Fibroblast of skin of left biceps (primary cell): ENCODE measurements around the gene UBAP2.

Source experiments
- DNase-seq, 2 experiments: peaks; one replicate each; pipeline ENCODE4 v3.0.0-alpha.2; 2013; ENCODE audit warnings: low read depth in 2 of 2

UBAP2 gene

DNA sequence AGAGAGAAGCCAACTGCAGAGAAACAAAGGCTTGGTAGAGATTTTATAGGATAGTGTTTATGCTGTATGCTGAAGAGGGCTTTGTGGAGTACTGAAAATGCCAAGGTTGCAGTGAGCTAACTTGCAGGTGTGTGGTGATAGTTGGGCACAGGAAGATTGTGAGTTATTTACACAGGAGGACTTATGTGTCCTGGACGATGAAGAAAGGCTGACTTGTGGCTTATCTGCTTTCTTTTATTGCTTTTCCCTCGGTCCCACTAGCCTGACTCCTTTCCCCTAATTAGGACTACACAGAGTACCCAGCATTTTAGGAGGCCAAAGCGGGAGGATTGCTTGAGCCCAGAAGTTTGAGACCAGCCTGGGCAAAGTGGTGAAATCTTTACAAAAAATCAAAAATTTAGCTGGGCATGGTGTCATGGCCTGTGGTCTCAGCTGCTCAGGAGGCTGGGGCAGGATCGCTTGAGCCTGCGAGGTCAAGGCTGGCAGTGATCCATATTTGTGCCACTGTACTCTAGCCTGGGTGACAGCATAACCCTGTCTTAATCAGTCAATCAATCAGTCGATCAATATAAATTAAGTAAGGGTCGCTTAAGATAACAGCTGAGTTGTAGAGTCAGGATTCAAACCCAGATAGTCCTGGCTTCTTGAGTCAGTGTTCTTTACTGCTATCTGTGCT lies 169.9 kb downstream of the UBAP2 start:
- DNase-seq: no peak

DNA sequence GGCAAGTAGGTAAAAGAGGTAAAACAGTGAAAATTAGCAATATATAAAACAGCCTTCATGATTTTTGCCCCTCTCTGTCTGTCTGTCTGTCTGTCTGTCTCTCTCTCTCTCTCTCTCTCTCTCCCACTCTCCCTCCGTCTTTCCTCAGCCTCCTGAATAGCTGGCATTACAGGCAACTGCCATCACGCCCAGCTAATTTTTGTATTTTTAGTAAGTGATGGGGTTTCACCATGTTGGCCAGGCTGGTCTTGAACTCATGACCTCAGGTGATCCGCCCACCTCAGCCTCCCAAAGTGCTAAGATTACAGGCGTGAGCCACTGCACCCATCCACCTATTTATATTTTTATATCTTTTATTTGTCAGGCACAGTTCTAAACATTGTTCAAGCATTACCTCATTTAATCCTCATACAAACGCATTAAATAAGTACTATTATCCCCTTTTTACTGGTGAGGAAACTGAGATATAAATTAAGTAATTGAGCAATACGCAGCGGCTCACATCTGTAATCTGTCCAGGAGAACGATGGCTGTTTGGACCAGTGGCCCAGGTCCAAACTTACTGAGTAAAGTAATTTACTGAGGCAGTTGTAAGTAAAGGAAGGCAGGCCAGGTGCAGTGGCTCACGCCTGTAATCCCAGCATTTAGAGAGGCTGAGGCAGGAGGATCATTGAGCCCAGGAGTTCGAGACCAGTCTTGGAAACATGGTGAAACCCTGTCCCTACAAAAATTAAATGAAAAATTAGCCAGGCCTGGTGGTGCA lies 170.8 kb downstream of the UBAP2 start:
- no peak for DNase-seq
